CD14-positive monocyte (primary cell): Measurements from ENCODE around the gene ZBED1. TPM values are rescaled to one million over a fixed set of nuclear protein-coding genes. Genes with fewer than 3 reads are reported as not detected.

Experiments
- DNase-seq, 3 donors: peaks; one replicate each; pipeline ENCODE4 v3.0.0-alpha.2; 2011 to 2022
- H2AFZ ChIP-seq: 2 replicates; pipeline ENCODE4 v1.6.0; 2012; ENCODE audit warnings: mild to moderate bottlenecking, low read depth, low read length, inconsistent platforms; ENCODE audit not compliant: insufficient read depth, poor library complexity, severe bottlenecking
- H3K27ac ChIP-seq, 2 donors: 1 replicate in 1 of 2; 2 replicates in 1 of 2; pipeline ENCODE4 v1.5.1; 2012 to 2013; ENCODE audit warnings: low read length in 2 of 2, control low read depth in 1 of 2, inconsistent platforms in 1 of 2, low read depth in 1 of 2, mild to moderate bottlenecking in 1 of 2
- H3K27me3 ChIP-seq, 2 donors: one replicate each; pipeline versions ENCODE4 v1.6.0 to v1.6.1; 2011 to 2013; ENCODE audit warnings: low read length in 2 of 2; ENCODE audit not compliant: control insufficient read depth in 2 of 2, insufficient read depth in 2 of 2
- H3K36me3 ChIP-seq, 2 donors: replicated peaks in 1 of 2; 1 replicate in 1 of 2; 2 replicates in 1 of 2; pipeline versions ENCODE4 v1.5.1 to v1.6.1; 2012 to 2013; ENCODE audit warnings: low read length in 2 of 2, control low read depth in 1 of 2, inconsistent platforms in 1 of 2, mild to moderate bottlenecking in 1 of 2; ENCODE audit not compliant: insufficient read depth in 2 of 2, control insufficient read depth in 1 of 2
- H3K4me1 ChIP-seq, 2 donors: 1 replicate in 1 of 2; 2 replicates in 1 of 2; pipeline versions ENCODE4 v1.5.1 to v1.6.1; 2012 to 2013; ENCODE audit warnings: low read length in 2 of 2, control low read depth in 1 of 2, inconsistent platforms in 1 of 2, mild to moderate bottlenecking in 1 of 2, moderate library complexity in 1 of 2; ENCODE audit not compliant: insufficient read depth in 2 of 2, control insufficient read depth in 1 of 2
- H3K4me2 ChIP-seq: replicated peaks from 2 replicates; pipeline ENCODE3; 2012; ENCODE audit warnings: low read length, moderate library complexity, mild to moderate bottlenecking; ENCODE audit not compliant: poor library complexity, severe bottlenecking; ENCODE audit errors: extremely low read depth
- H3K4me3 ChIP-seq, 3 experiments: fragments of 200-600 bp in 1 of 3; sonication (generic) in 1 of 3; replicated peaks in 1 of 3; 1 replicate in 2 of 3; 2 replicates in 1 of 3; pipeline ENCODE4 v1.5.1; 2011 to 2013; ENCODE audit warnings: low read length in 3 of 3, mild to moderate bottlenecking in 3 of 3, control low read depth in 2 of 3, low read depth in 2 of 3, inconsistent platforms in 1 of 3, moderate library complexity in 1 of 3
- H3K79me2 ChIP-seq: 2 replicates; pipeline ENCODE4 v1.6.0; 2012; ENCODE audit warnings: mild to moderate bottlenecking, control low read depth, inconsistent platforms, low read length, moderate library complexity; ENCODE audit not compliant: insufficient read depth
- H3K9ac ChIP-seq: 2 replicates; pipeline ENCODE4 v1.6.0; 2017; ENCODE audit warnings: low read length, mild to moderate bottlenecking; ENCODE audit not compliant: insufficient read depth, poor library complexity, severe bottlenecking
- H3K9me3 ChIP-seq, 2 donors: replicated peaks in 1 of 2; 1 replicate in 1 of 2; 2 replicates in 1 of 2; pipeline versions ENCODE4 v1.5.1 to v1.6.1; 2012 to 2013; ENCODE audit warnings: low read length in 2 of 2, control low read depth in 1 of 2; ENCODE audit not compliant: control insufficient read depth in 1 of 2, insufficient read depth in 1 of 2
- H4K20me1 ChIP-seq: 2 replicates; pipeline ENCODE4 v1.6.0; 2012; ENCODE audit warnings: mild to moderate bottlenecking, low read length, control low read depth, moderate library complexity; ENCODE audit not compliant: insufficient read depth
- H3K27ac Mint-ChIP-seq, 7 donors: one replicate each; pipeline ENCODE4 v1.8.0; 2020; ENCODE audit warnings: mild to moderate bottlenecking in 7 of 7, mixed read lengths in 7 of 7, moderate library complexity in 6 of 7, inconsistent platforms in 2 of 7
- H3K27me3 Mint-ChIP-seq, 3 donors: one replicate each; pipeline ENCODE4 v1.8.0; 2021 to 2022; ENCODE audit warnings: low read depth in 3 of 3, mild to moderate bottlenecking in 3 of 3, mixed read lengths in 3 of 3, moderate library complexity in 3 of 3, inconsistent platforms in 1 of 3
- H3K36me3 Mint-ChIP-seq, 2 donors: one replicate each; pipeline ENCODE4 v1.8.0; 2020; ENCODE audit warnings: mixed read lengths in 2 of 2, inconsistent platforms in 1 of 2, mild to moderate bottlenecking in 1 of 2
- H3K4me1 Mint-ChIP-seq: one replicate; pipeline ENCODE4 v1.8.0; 2020; ENCODE audit warnings: mild to moderate bottlenecking, mixed read lengths
- H3K4me3 Mint-ChIP-seq, 2 donors: one replicate each; pipeline ENCODE4 v1.8.0; 2020; ENCODE audit warnings: mild to moderate bottlenecking in 2 of 2, mixed read lengths in 2 of 2, moderate library complexity in 1 of 2
- H3K9me3 Mint-ChIP-seq, 7 donors: one replicate each; pipeline ENCODE4 v1.8.0; 2020 to 2022; ENCODE audit warnings: mixed read lengths in 7 of 7, mild to moderate bottlenecking in 6 of 7, moderate library complexity in 6 of 7, inconsistent platforms in 2 of 7
- CTCF ChIP-seq: fragments of 200-600 bp; IDR thresholded peaks from one replicate; pipeline ENCODE4 v1.8.0; 2022; ENCODE audit warnings: antibody characterized with exemption, mild to moderate bottlenecking
- WGBS: methylation state at CpG from one replicate; pipeline ENCODE4 v1.1.5; 2013; ENCODE audit warnings: missing lambda C conversion rate; ENCODE audit not compliant: insufficient coverage; 5-methylcytosine and 5-hydroxymethylcytosine counted together
- intact Hi-C, 2 donors: fragments of 100-400 bp; cut with micrococcal nuclease; formaldehyde crosslinking; loops; one replicate each; pipeline versions ENCODE4 v1.15.0 to v1.15.1; 2023
- polyA plus RNA-seq, 3 donors: library from polyadenylated mRNA; depleted of rRNA in 1 of 3; unstranded in 2 of 3; stranded (reverse) in 1 of 3; fragments of 300-500 nt in 2 of 3; fragments of >200 nt in 1 of 3; fragmentation: Illumina TruSeq in 2 of 3; gene quantifications; 1 replicate in 2 of 3; 2 replicates in 1 of 3; pipeline ENCODE4 v1.2.3, GENCODE V29; 2012 to 2021

Gene ZBED1
- polyA plus RNA-seq, 3 donors = 13.9 to 32.1 (median 23.1) TPM

GRCh38 chrX:2469196-2469685 is 31.5 kb downstream of the ZBED1 start:
- Mint-ChIP-seq H3K36me3 (peaks cover 3 to 8% of the 10 kb centered on the region in 2 donors), H3K27ac (no peak overlapping the region), H3K27me3 (no peaks in the 10 kb centered on the region), H3K4me3 (no peak overlapping the region), H3K4me1 (no peaks in the 10 kb centered on the region), H3K9me3 (peaks cover 0 to 10% (median 0%) of the 10 kb centered on the region in 7 donors)
- H2AFZ ChIP-seq = no peak overlapping the region
- DNase-seq = no peak
- intact Hi-C loops = no loop called here
- H3K9me3 ChIP-seq = no peaks in the 10 kb centered on the region
- TF ChIP-seq CTCF = no peak
- H4K20me1 ChIP-seq = peaks cover 92% of the 10 kb centered on the region
- H3K27me3 ChIP-seq = no peaks in the 10 kb centered on the region
- no peaks in the 10 kb centered on the region for H3K36me3 ChIP-seq
- H3K4me1 ChIP-seq = no peaks in the 10 kb centered on the region
- no peak overlapping the region for H3K4me2 ChIP-seq
- no peak overlapping the region for H3K9ac ChIP-seq
- 95% methylated on average over 20 of the region's 22 CpGs for WGBS
- H3K79me2 ChIP-seq = peaks cover 26% of the 10 kb centered on the region
- H3K4me3 ChIP-seq = no peak overlapping the region
- no peak overlapping the region for H3K27ac ChIP-seq

GRCh38 chrX:2468261-2469195 is 32.2 kb downstream of the ZBED1 start:
- intact Hi-C loops = no loop called here
- Histone ChIP-seq H3K36me3 (no peaks in the 10 kb centered on the region), H3K27me3 (no peaks in the 10 kb centered on the region), H3K4me2 (no peak overlapping the region), H3K79me2 (peaks cover 26% of the 10 kb centered on the region), H3K4me1 (no peaks in the 10 kb centered on the region), H3K4me3 (no peak overlapping the region), H3K27ac (no peak overlapping the region), H3K9me3 (no peaks in the 10 kb centered on the region), H4K20me1 (peaks cover 94% of the 10 kb centered on the region), H2AFZ (no peak overlapping the region), H3K9ac (no peak overlapping the region)
- 95% methylated on average over 32 of the region's 32 CpGs for WGBS
- Mint-ChIP-seq H3K36me3 (peaks cover 3 to 8% of the 10 kb centered on the region in 2 donors), H3K27me3 (no peaks in the 10 kb centered on the region), H3K9me3 (peaks cover 0 to 10% (median 0%) of the 10 kb centered on the region in 7 donors), H3K27ac (no peak overlapping the region), H3K4me3 (no peak overlapping the region), H3K4me1 (no peaks in the 10 kb centered on the region)
- no peak for DNase-seq
- TF ChIP-seq CTCF = no peak
